Trophoblast cell (in vitro differentiated cells and primary cell): ENCODE results near the gene ATG4C.

Experiments
- DNase-seq, 2 donors: peaks; one replicate each; pipeline ENCODE4 v3.0.0-alpha.2; 2016
- H2AFZ ChIP-seq: 2 replicates; pipeline ENCODE4 v1.6.1; 2013; ENCODE audit warnings: low read length, moderate library complexity, mild to moderate bottlenecking; ENCODE audit not compliant: insufficient read depth, poor library complexity
- H2AK5ac ChIP-seq: 2 replicates; pipeline ENCODE4 v1.6.1; 2013; ENCODE audit warnings: mild to moderate bottlenecking, low read length
- H2BK120ac ChIP-seq: 2 replicates; pipeline ENCODE4 v1.6.1; 2013; ENCODE audit warnings: low read length, mild to moderate bottlenecking, moderate library complexity; ENCODE audit not compliant: insufficient read depth, poor library complexity
- H2BK12ac ChIP-seq: 2 replicates; pipeline ENCODE4 v1.6.1; 2013; ENCODE audit warnings: mild to moderate bottlenecking, low read length, moderate library complexity
- H2BK5ac ChIP-seq: 2 replicates; pipeline ENCODE4 v1.6.1; 2013; ENCODE audit warnings: low read length, low read depth, moderate library complexity, mild to moderate bottlenecking; ENCODE audit not compliant: poor library complexity
- H3K14ac ChIP-seq: 2 replicates; pipeline ENCODE4 v1.6.1; 2013; ENCODE audit warnings: mild to moderate bottlenecking, low read length
- H3K18ac ChIP-seq: 2 replicates; pipeline ENCODE4 v1.6.1; 2013; ENCODE audit warnings: mild to moderate bottlenecking, low read length
- H3K23ac ChIP-seq: 2 replicates; pipeline ENCODE4 v1.6.1; 2013; ENCODE audit warnings: low read length
- H3K27ac ChIP-seq: 2 replicates; pipeline ENCODE4 v1.5.1; 2013; ENCODE audit warnings: low read depth, mild to moderate bottlenecking, inconsistent platforms, low read length, moderate library complexity
- H3K27me3 ChIP-seq: 2 replicates; pipeline ENCODE4 v1.6.1; 2013; ENCODE audit warnings: inconsistent platforms, mild to moderate bottlenecking, low read length, moderate library complexity; ENCODE audit not compliant: insufficient read depth
- H3K36me3 ChIP-seq, 2 experiments: 1 replicate in 1 of 2; 2 replicates in 1 of 2; pipeline ENCODE4 v1.6.1; 2013; ENCODE audit warnings: low read length in 2 of 2, mild to moderate bottlenecking in 2 of 2, moderate library complexity in 1 of 2; ENCODE audit not compliant: insufficient read depth in 2 of 2, control insufficient read depth in 1 of 2
- H3K4ac ChIP-seq: 2 replicates; pipeline ENCODE4 v1.6.1; 2013; ENCODE audit warnings: low read depth, mild to moderate bottlenecking, low read length, moderate library complexity
- H3K4me1 ChIP-seq, 2 experiments: 1 replicate in 1 of 2; 2 replicates in 1 of 2; pipeline ENCODE4 v1.6.1; 2013; ENCODE audit warnings: low read length in 2 of 2, mild to moderate bottlenecking in 2 of 2, moderate library complexity in 1 of 2; ENCODE audit not compliant: insufficient read depth in 2 of 2, control insufficient read depth in 1 of 2
- H3K4me2 ChIP-seq: 2 replicates; pipeline ENCODE4 v1.6.1; 2013; ENCODE audit warnings: inconsistent platforms, mild to moderate bottlenecking, low read length, moderate library complexity
- H3K4me3 ChIP-seq: 2 replicates; pipeline ENCODE4 v1.5.1; 2013; ENCODE audit warnings: mild to moderate bottlenecking, low read depth, low read length, inconsistent platforms
- H3K79me1 ChIP-seq: one replicate; pipeline ENCODE4 v1.6.1; 2013; ENCODE audit warnings: low read length
- H3K79me2 ChIP-seq: 2 replicates; pipeline ENCODE4 v1.6.1; 2013; ENCODE audit warnings: low read length, mild to moderate bottlenecking; ENCODE audit not compliant: control insufficient read depth, insufficient read depth, poor library complexity
- H3K9ac ChIP-seq: 2 replicates; pipeline ENCODE4 v1.6.1; 2013; ENCODE audit warnings: mild to moderate bottlenecking, low read length
- H3K9me3 ChIP-seq: 2 replicates; pipeline ENCODE4 v1.6.1; 2013; ENCODE audit warnings: low read depth, mild to moderate bottlenecking, control low read depth, inconsistent platforms, low read length; ENCODE audit not compliant: insufficient read depth
- H4K12ac ChIP-seq: 2 replicates; pipeline ENCODE4 v1.6.1; 2013; ENCODE audit warnings: low read depth, mild to moderate bottlenecking, low read length, moderate library complexity
- H4K8ac ChIP-seq: 2 replicates; pipeline ENCODE4 v1.6.1; 2013; ENCODE audit warnings: low read depth, mild to moderate bottlenecking, low read length, moderate library complexity
- H4K91ac ChIP-seq: one replicate; pipeline ENCODE4 v1.6.1; 2013; ENCODE audit warnings: low read depth, mild to moderate bottlenecking, low read length, moderate library complexity
- WGBS: extraction: QIAGEN DNeasy Blood & Tissue Kit; methylation state at CpG from one replicate; pipeline ENCODE4 v1.1.7; 2013; ENCODE audit warnings: missing lambda C conversion rate; ENCODE audit not compliant: insufficient read length, insufficient coverage; ENCODE audit errors: extremely low coverage; 5-methylcytosine and 5-hydroxymethylcytosine counted together

Gene ATG4C

DNA sequence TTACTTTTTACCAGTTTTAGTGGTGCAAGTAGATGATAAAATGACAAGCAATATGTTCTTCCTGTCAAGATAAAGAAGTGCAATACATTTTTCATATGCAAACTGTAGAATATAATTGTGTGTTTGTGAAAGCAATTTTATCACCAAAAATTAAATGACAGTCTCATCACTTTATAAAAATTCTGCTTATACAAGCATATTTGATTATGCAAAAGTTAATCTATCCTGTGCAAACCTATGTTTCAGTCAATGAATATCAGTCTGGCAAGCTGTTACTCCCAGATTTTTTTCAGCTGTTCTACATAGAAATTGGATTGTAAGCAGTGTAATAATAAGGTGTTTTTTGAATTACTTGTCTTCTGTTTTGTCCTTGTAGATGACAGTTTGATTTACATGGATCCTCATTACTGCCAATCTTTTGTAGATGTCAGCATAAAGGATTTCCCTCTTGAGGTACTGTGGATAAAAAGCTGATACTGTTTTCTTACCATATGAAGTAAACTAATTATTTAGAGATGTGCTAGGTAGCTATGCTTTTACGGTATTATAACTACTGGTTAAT, 50.5 kb downstream of the ATG4C start:
- H3K79me2 ChIP-seq, result no peaks in the 10 kb centered on the region
- no peak overlapping the region for H2AK5ac ChIP-seq
- H3K4me3 ChIP-seq, result no peak overlapping the region
- H3K4ac ChIP-seq, result no peak overlapping the region
- no peak overlapping the region for H4K8ac ChIP-seq
- no peaks in the 10 kb centered on the region for H3K4me1 ChIP-seq
- WGBS, result no CpG with 5 or more reads among the region's 1 CpG
- DNase-seq, result no peak
- H4K12ac ChIP-seq, result no peak overlapping the region
- H3K18ac ChIP-seq, result no peak overlapping the region
- no peak overlapping the region for H4K91ac ChIP-seq
- H3K27ac ChIP-seq, result no peak overlapping the region
- H3K9ac ChIP-seq, result no peak overlapping the region
- no peak overlapping the region for H2BK120ac ChIP-seq
- H3K36me3 ChIP-seq, result no peaks in the 10 kb centered on the region
- no peaks in the 10 kb centered on the region for H3K9me3 ChIP-seq
- H3K23ac ChIP-seq, result no peak overlapping the region
- H3K27me3 ChIP-seq, result no peaks in the 10 kb centered on the region
- no peaks in the 10 kb centered on the region for H3K79me1 ChIP-seq
- H2BK5ac ChIP-seq, result no peak overlapping the region
- no peak overlapping the region for H2AFZ ChIP-seq
- H2BK12ac ChIP-seq, result no peak overlapping the region
- H3K4me2 ChIP-seq, result no peak overlapping the region
- no peak overlapping the region for H3K14ac ChIP-seq

GRCh38 chr1:62836856-62837540, 53.1 kb downstream of the ATG4C start:
- Histone ChIP-seq H2BK12ac (no peak overlapping the region), H3K18ac (no peak overlapping the region), H2BK5ac (no peak overlapping the region), H3K4me1 (no peaks in the 10 kb centered on the region), H3K9ac (no peak overlapping the region), H2AFZ (no peak overlapping the region), H3K36me3 (no peaks in the 10 kb centered on the region), H3K14ac (no peak overlapping the region), H2BK120ac (no peak overlapping the region), H4K8ac (no peak overlapping the region), H3K79me2 (no peaks in the 10 kb centered on the region), H3K27me3 (no peaks in the 10 kb centered on the region), H3K4me3 (no peak overlapping the region), H3K23ac (no peak overlapping the region), H3K4ac (no peak overlapping the region), H3K9me3 (no peaks in the 10 kb centered on the region), H3K79me1 (no peaks in the 10 kb centered on the region), H4K91ac (no peak overlapping the region), H3K27ac (no peak overlapping the region), H3K4me2 (no peak overlapping the region), H4K12ac (no peak overlapping the region), H2AK5ac (no peak overlapping the region)
- DNase-seq, result no peak

DNA sequence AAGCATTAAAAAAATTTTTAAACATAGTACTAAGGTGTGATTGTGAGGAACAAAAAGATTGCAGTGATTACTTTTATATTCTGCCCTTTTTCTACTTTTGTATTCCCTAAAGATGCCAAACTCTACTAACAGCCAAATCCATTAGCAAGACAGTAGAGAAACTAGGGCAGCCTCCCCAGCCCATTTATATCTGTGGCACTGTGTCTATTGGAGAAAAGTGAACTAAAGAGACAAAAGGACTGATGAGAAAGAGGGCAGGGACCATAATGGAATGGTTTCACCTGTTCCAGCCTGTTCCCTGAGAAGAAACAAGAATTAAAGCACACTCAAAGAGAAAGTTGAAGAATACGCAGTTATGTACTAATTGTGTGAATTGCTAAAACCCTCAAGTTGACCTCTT, 56.6 kb downstream of the ATG4C start:
- DNase-seq, result no peak
- no peak overlapping the region for H3K4ac ChIP-seq
- H3K9me3 ChIP-seq, result no peaks in the 10 kb centered on the region
- H2BK12ac ChIP-seq, result no peak overlapping the region
- H3K18ac ChIP-seq, result no peak overlapping the region
- H4K12ac ChIP-seq, result no peak overlapping the region
- no peaks in the 10 kb centered on the region for H3K79me2 ChIP-seq
- H2AFZ ChIP-seq, result no peak overlapping the region
- H2AK5ac ChIP-seq, result no peak overlapping the region
- no peak overlapping the region for H3K4me3 ChIP-seq
- no peaks in the 10 kb centered on the region for H3K4me1 ChIP-seq
- H3K14ac ChIP-seq, result no peak overlapping the region
- H4K8ac ChIP-seq, result no peak overlapping the region
- no peak overlapping the region for H3K9ac ChIP-seq
- no peaks in the 10 kb centered on the region for H3K27me3 ChIP-seq
- no peaks in the 10 kb centered on the region for H3K36me3 ChIP-seq
- no peak overlapping the region for H4K91ac ChIP-seq
- no peak overlapping the region for H2BK5ac ChIP-seq
- no CpG with 5 or more reads among the region's 1 CpG for WGBS
- no peak overlapping the region for H3K4me2 ChIP-seq
- no peaks in the 10 kb centered on the region for H3K79me1 ChIP-seq
- H2BK120ac ChIP-seq, result no peak overlapping the region
- no peak overlapping the region for H3K27ac ChIP-seq
- H3K23ac ChIP-seq, result no peak overlapping the region

DNA sequence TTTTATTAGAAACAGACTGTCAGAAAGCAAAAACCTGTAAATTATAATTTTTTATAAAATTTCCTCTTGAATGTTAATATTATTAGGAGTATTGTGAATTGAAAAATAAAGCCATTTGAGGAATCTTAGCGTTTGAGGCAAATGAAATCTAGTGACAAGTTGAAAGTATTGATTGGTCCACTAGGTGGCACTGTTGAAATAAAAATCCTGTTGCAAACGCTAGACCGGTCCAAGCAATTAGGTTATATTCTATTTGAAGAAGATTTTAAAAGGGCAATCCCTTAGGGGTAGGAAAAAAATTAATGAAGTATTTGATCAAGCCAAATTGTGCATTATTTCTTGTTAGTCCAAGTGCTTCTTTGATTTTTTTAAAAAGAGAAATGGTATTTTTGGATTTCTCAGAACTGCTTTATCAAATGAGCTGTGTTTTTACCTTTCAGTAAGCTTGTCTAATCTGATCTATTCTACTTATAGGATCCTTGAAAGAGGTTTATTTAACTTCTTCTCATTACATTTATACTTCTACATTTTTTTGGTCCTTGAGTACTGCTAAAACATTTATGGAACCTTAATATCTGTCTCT, 57.7 kb downstream of the ATG4C start:
- H4K12ac ChIP-seq, result no peak overlapping the region
- H4K91ac ChIP-seq, result no peak overlapping the region
- H3K4ac ChIP-seq, result no peak overlapping the region
- H3K4me3 ChIP-seq, result no peak overlapping the region
- no peaks in the 10 kb centered on the region for H3K36me3 ChIP-seq
- no peak overlapping the region for H4K8ac ChIP-seq
- no peaks in the 10 kb centered on the region for H3K79me1 ChIP-seq
- H3K4me2 ChIP-seq, result no peak overlapping the region
- no peak overlapping the region for H2BK5ac ChIP-seq
- no peak overlapping the region for H3K23ac ChIP-seq
- no peaks in the 10 kb centered on the region for H3K79me2 ChIP-seq
- no peak overlapping the region for H2AK5ac ChIP-seq
- no CpG with 5 or more reads among the region's 3 CpGs for WGBS
- H3K4me1 ChIP-seq, result no peaks in the 10 kb centered on the region
- no peak overlapping the region for H3K9ac ChIP-seq
- H2BK120ac ChIP-seq, result no peak overlapping the region
- no peaks in the 10 kb centered on the region for H3K27me3 ChIP-seq
- peak; percentile 29 to 87 for DNase-seq
- H3K18ac ChIP-seq, result no peak overlapping the region
- no peak overlapping the region for H3K27ac ChIP-seq
- no peak overlapping the region for H2AFZ ChIP-seq
- no peak overlapping the region for H2BK12ac ChIP-seq
- H3K9me3 ChIP-seq, result no peaks in the 10 kb centered on the region
- no peak overlapping the region for H3K14ac ChIP-seq
